ENCODE results near the gene STUM. TPM values are rescaled to one million over a fixed set of nuclear protein-coding genes. Genes with fewer than 3 reads are reported as not detected.

Gene STUM
- total and polyA plus RNA-seq, 2 donors (not counting 1 experiment from before 2014, with no cell fraction given), result 0.01 TPM; not detected in 1

GRCh38 chr1:226644541-226645176 is 96.1 kb downstream of the STUM start:
- H3K9me3 ChIP-seq (ENCODE audit: control insufficient read depth, insufficient read depth, low read depth, low read length), result no peaks in the 10 kb centered on the region
- H3K36me3 ChIP-seq (ENCODE audit: control insufficient read depth, insufficient read depth, low read length), result peaks cover 10% of the 10 kb centered on the region
- no peak overlapping the region for H3K4me3 ChIP-seq (replicated peaks in 1 of 4; ENCODE audit: control extremely low read depth in 1 of 4, insufficient read depth in 1 of 4, low read depth in 3 of 4, low read length in 4 of 4)
- H3K4me2 ChIP-seq (ENCODE audit: extremely low read depth, insufficient read depth, low read length), result no peak overlapping the region
- H3K9ac ChIP-seq (ENCODE audit: insufficient read depth, low read length), result no peak overlapping the region
- no peak overlapping the region for H3K27ac ChIP-seq (ENCODE audit: insufficient read depth, low read length)
- H4K20me1 ChIP-seq (ENCODE audit: control insufficient read depth, extremely low read depth, insufficient read depth, low read length), result no peaks in the 10 kb centered on the region
- TF ChIP-seq CTCF (conservative IDR thresholded peaks at IDR 0.05 in 1 of 2, IDR thresholded peaks at IDR 0.05 in 1 of 2; ENCODE audit: low read depth in 1 of 2, low read length in 2 of 2), result no peak
- no peak for TF ChIP-seq EZH2 (IDR thresholded peaks at IDR 0.05; ENCODE audit: low read length, missing control alignments)
- H3K27me3 ChIP-seq (ENCODE audit: control insufficient read depth, insufficient read depth, low read length), result no peaks in the 10 kb centered on the region
- DNase-seq (ENCODE audit: low read depth in 2 of 2), result peak; percentile 17 to 19
- H3K79me2 ChIP-seq (ENCODE audit: control insufficient read depth, insufficient read depth, low read length), result no peaks in the 10 kb centered on the region
- peaks cover 15% of the 10 kb centered on the region for H3K4me1 ChIP-seq (ENCODE audit: control insufficient read depth, extremely low read depth, insufficient read depth, low read length)
- no peak overlapping the region for H2AFZ ChIP-seq (ENCODE audit: low read length)

- no peak overlapping the region for H3K4me3 ChIP-seq (replicated peaks in 1 of 4; ENCODE audit: control extremely low read depth in 1 of 4, insufficient read depth in 1 of 4, low read depth in 3 of 4, low read length in 4 of 4)
- TF ChIP-seq EZH2 (IDR thresholded peaks at IDR 0.05; ENCODE audit: low read length, missing control alignments) (no peak), CTCF (conservative IDR thresholded peaks at IDR 0.05 in 1 of 2, IDR thresholded peaks at IDR 0.05 in 1 of 2; ENCODE audit: low read depth in 1 of 2, low read length in 2 of 2) (no peak)
- DNase-seq (ENCODE audit: low read depth in 2 of 2), result no peak
- no peak overlapping the region for H2AFZ ChIP-seq (ENCODE audit: low read length)
- no peak overlapping the region for H3K4me2 ChIP-seq (ENCODE audit: extremely low read depth, insufficient read depth, low read length)
- H3K79me2 ChIP-seq (ENCODE audit: control insufficient read depth, insufficient read depth, low read length), result no peaks in the 10 kb centered on the region
- H4K20me1 ChIP-seq (ENCODE audit: control insufficient read depth, extremely low read depth, insufficient read depth, low read length), result no peaks in the 10 kb centered on the region
- H3K27ac ChIP-seq (ENCODE audit: insufficient read depth, low read length), result no peak overlapping the region
- no peaks in the 10 kb centered on the region for H3K9me3 ChIP-seq (ENCODE audit: control insufficient read depth, insufficient read depth, low read depth, low read length)
- peaks cover 10% of the 10 kb centered on the region for H3K36me3 ChIP-seq (ENCODE audit: control insufficient read depth, insufficient read depth, low read length)
- H3K27me3 ChIP-seq (ENCODE audit: control insufficient read depth, insufficient read depth, low read length), result no peaks in the 10 kb centered on the region
- no peak overlapping the region for H3K9ac ChIP-seq (ENCODE audit: insufficient read depth, low read length)
- peaks cover 15% of the 10 kb centered on the region for H3K4me1 ChIP-seq (ENCODE audit: control insufficient read depth, extremely low read depth, insufficient read depth, low read length)
Measured at GRCh38 chr1:226645279-226645976, 96.9 kb downstream of the STUM start.

- Histone ChIP-seq H3K4me1 (ENCODE audit: control insufficient read depth, extremely low read depth, insufficient read depth, low read length) (peaks cover 15% of the 10 kb centered on the region), H3K27me3 (ENCODE audit: control insufficient read depth, insufficient read depth, low read length) (no peaks in the 10 kb centered on the region), H3K4me3 (replicated peaks in 1 of 4; ENCODE audit: control extremely low read depth in 1 of 4, insufficient read depth in 1 of 4, low read depth in 3 of 4, low read length in 4 of 4) (no peak overlapping the region), H3K4me2 (ENCODE audit: extremely low read depth, insufficient read depth, low read length) (no peak overlapping the region), H3K79me2 (ENCODE audit: control insufficient read depth, insufficient read depth, low read length) (no peaks in the 10 kb centered on the region), H4K20me1 (ENCODE audit: control insufficient read depth, extremely low read depth, insufficient read depth, low read length) (no peaks in the 10 kb centered on the region), H3K9ac (ENCODE audit: insufficient read depth, low read length) (no peak overlapping the region), H3K36me3 (ENCODE audit: control insufficient read depth, insufficient read depth, low read length) (peaks cover 10% of the 10 kb centered on the region), H3K27ac (ENCODE audit: insufficient read depth, low read length) (no peak overlapping the region), H3K9me3 (ENCODE audit: control insufficient read depth, insufficient read depth, low read depth, low read length) (no peaks in the 10 kb centered on the region), H2AFZ (ENCODE audit: low read length) (no peak overlapping the region)
- TF ChIP-seq EZH2 (IDR thresholded peaks at IDR 0.05; ENCODE audit: low read length, missing control alignments), result no peak
- no peak for TF ChIP-seq CTCF (conservative IDR thresholded peaks at IDR 0.05 in 1 of 2, IDR thresholded peaks at IDR 0.05 in 1 of 2; ENCODE audit: low read depth in 1 of 2, low read length in 2 of 2)
- peak; percentile 12 to 28 for DNase-seq (ENCODE audit: low read depth in 2 of 2)
Measured at GRCh38 chr1:226646026-226646869, 97.7 kb downstream of the STUM start.

Measured in fibroblast of lung (primary cell).